Hematopoietic multipotent progenitor cell treated with erythropoietin and hydrocortisone succinate and interleukin-3 and kit ligand, for 17 days (in vitro differentiated cells): ENCODE measurements around the gene UNC50.

Experiments used
- DNase-seq: peaks from one replicate; pipeline ENCODE4 v3.0.0-alpha.2; 2015; ENCODE audit warnings: low spot score

UNC50 gene, protein sequence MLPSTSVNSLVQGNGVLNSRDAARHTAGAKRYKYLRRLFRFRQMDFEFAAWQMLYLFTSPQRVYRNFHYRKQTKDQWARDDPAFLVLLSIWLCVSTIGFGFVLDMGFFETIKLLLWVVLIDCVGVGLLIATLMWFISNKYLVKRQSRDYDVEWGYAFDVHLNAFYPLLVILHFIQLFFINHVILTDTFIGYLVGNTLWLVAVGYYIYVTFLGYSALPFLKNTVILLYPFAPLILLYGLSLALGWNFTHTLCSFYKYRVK

GRCh38 chr2:98608116-98608961 lies at the start of gene UNC50, which contains the start of gene COA5:
Gene UNC50 (plus strand): TSS chr2:98608589. CDS start chr2:98609760, 1,171 bp downstream.
Gene COA5 (minus strand): TSS chr2:98608512. CDS start chr2:98608405, 107 bp downstream.
- DNase-seq = peak; percentile 85

GRCh38 chr2:98558852-98559530 lies 49.4 kb upstream of the UNC50 start:
- DNase-seq = no peak

DNA sequence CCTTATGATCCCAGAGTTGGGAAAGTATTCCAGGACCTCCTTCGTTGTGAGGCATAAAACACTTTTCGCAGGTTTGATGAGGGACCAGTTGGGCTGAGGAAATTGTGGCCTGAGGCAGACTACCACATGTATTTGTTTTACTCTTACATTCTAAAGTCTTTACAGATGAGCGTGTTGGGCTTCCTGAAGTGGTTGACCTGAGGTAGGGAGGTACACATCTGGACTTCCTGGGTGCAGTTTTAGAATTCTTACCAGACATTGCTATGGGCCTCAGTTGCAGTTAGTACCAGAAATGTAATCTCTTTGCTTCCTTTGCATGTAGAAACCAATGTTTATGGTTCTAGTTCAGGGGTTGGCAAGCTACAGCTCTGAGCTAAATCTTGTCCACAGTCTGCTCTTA lies 48.8 kb upstream of the UNC50 start:
- DNase-seq = no peak

DNA sequence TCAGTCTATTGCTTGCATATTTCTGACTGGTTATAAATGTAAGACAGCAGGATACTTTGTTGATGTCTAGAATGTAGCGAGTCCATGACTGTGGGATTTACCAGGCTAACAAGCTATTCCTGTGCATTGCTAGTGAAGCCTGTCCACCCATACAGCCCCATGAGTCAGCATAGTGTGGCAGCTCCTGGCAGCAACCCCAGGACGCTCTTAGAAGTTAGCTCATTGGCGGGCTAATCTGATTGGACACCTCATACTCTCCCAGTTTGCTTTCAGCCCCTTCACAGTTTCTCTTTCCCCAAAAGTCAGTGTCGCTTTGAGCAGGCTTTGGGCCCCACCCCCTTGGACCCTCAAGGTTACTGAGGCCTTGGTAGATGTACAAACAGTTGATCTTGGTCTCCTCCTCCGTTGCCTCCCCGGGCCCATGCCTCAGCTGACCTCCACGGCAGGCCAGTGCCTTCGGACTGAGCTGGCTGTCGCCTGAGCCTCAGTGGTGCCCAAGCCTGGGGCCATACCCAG lies 48.1 kb upstream of the UNC50 start:
- DNase-seq = peak; percentile 84

GRCh38 chr2:98561018-98561417 lies 47.4 kb upstream of the UNC50 start:
- no peak for DNase-seq

GRCh38 chr2:98561902-98562695 lies 46.3 kb upstream of the UNC50 start:
- DNase-seq = no peak

DNA sequence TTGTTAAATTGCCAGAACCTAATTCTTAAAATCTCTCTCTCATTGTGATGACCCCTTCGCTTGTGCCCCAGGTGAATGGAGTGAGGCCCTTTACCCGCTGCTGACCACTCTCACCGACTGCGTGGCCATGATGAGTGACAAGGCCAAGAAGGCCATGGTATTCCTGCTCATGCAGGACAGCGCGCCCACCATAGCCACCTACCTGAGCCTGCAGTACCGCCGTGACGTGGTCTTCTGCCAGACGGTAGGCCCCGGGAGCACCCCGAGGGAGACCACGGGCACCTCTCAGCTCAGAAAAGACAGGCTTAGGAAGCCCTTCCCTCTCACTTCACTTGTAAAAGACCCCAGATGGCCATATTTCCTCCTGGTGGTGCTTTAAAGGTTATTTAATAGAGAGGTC lies 45.0 kb upstream of the UNC50 start:
- DNase-seq = no peak

DNA sequence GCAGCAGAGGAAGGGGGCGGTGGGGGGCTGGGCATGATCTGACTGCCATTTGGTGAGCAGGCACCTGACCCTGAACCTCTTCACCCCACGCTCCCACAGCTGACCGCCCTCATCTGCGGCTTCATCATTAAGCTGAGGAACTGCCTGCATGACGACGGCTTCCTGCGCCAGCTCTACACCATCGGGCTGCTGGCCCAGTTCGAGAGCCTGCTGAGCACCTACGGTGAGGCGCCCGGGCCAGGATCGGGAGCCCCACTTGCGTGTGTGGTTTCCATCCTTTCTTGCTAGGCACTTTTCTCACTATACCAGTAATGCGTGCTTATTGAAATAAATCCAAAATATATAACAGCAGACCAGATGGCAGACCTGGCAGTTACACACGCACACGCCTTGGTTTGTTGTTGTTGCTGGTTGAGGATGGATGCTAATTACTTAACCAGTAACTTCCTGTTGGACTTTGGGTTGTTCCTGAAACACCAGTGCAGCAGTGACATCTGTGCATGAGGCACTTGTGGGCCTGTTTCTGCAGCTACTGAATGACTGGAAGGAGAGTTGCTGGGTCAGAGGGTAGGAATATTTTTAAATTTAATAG lies 43.8 kb upstream of the UNC50 start:
- no peak for DNase-seq

GRCh38 chr2:98565286-98565860 lies 43.0 kb upstream of the UNC50 start:
- no peak for DNase-seq

- no peak for DNase-seq
Measured at GRCh38 chr2:98565941-98566340, 42.4 kb upstream of the UNC50 start.

- no peak for DNase-seq
Measured at GRCh38 chr2:98568161-98568956, 40.0 kb upstream of the UNC50 start.

DNA sequence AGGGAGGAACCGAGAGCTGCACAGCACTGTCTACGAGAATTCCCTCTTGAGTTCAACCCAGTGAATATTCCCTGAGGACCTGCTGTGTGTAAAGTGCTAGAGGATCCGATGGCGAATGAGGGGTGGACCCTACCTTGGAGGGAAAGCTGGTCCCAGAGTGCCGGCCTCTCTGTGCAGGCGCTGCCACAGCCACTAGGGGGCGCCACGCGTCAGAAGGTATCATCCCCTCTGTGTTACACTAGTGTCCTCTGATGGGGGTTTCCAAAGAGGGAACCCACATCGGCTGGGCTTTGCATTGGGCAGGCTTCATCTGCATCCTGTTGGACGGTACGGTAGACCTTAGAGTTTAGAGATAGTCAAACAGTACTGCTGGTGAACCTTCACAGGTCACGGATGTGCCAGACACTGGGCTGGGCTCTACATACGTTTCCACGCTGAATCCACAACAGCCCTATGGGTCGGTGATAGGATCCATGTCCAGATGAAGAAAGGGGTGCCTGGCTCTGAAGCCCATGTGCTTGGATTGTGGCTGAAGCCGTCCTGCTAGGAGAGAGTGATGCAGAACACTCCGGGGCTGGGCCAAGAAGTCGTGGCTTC lies 39.1 kb upstream of the UNC50 start:
- DNase-seq = peak; percentile 68

DNA sequence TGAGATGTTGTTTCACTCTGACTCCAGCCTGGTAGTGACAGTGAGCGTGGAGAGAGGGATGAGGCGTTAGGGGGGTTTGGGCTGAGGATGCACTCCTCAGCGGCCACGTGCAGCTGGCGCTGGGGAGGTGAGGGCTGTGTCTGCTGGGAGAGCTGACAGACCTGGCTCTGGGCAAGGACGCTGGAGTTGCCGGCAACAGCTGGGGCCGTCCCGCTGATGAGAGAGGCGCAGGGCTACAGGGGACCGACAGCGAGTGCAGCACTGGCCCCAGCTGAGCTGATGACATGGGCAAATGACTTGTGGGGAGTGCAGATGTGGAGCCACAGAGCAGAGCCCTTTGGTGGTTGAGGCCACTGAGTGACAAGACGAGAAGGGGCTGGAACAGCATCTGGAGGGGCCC lies 38.5 kb upstream of the UNC50 start:
- DNase-seq = no peak

GRCh38 chr2:98570356-98570755 lies 38.0 kb upstream of the UNC50 start:
- DNase-seq = no peak

GRCh38 chr2:98571121-98571701 lies 37.2 kb upstream of the UNC50 start:
- DNase-seq = no peak

DNA sequence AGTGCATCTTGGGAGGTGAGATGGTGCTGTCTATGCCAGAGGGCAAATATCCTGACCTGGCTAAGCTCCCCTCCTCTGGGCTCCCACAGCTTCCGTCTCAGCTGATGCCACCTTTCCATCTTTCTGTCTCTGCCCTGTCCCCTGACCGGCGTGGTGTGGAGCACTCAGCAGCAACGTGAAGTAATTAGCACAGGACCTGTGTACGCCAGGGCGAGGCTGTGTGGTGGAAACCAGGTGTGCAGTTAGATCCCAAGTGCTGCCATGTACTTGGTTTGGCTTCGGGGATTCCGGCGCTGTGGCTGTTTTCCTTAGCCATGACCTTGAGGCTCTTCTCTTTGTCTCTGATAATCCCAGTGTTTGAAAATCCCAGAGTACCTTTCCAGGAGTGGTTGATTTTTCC lies 36.6 kb upstream of the UNC50 start:
- no peak for DNase-seq

GRCh38 chr2:98572211-98572610 lies 36.2 kb upstream of the UNC50 start:
- DNase-seq = no peak

DNA sequence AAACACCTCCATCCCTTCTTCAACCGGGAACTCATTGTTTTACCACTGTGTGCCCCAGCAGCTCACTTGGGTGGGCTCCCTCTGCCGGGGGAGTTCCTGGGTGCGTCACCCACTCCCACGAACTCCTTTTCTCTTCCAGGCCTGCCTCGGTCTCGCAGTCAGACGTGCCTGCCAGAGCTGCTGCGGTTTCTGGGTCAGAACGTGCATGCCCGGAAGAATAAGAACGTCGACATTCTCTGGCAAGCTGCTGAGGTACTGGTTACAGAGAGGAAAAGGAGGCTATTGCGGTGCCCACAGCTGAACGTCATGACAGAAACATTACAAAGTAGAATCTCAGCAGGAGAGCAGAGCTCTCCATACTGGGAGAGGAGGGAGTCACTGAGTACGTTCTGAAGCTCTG lies 35.7 kb upstream of the UNC50 start:
- no peak for DNase-seq

GRCh38 chr2:98573426-98573825 lies 35.0 kb upstream of the UNC50 start:
- DNase-seq = no peak
